GM23338 (cell line): ENCODE data around the gene SPNS3. TPM values are rescaled to one million over a fixed set of nuclear protein-coding genes. Genes with fewer than 3 reads are reported as not detected.

Source experiments
- ATAC-seq: fragments of 200-7000 bp; cut with Tn5 transposase; 3 replicates; pipeline ENCODE4 v1.9.1; 2020
- DNase-seq: peaks from one replicate; pipeline ENCODE4 v3.0.0-alpha.2; 2015; ENCODE audit warnings: low spot score
- H2AFZ ChIP-seq: fragments of 200-600 bp; sonication (generic); 2 replicates; pipeline ENCODE4 v1.8.0; 2016; ENCODE audit warnings: antibody characterized with exemption, mild to moderate bottlenecking, moderate library complexity
- H3F3A ChIP-seq: fragments of 200-600 bp; sonication (generic); replicated peaks from 2 replicates; pipeline ENCODE4 v1.8.0; 2017; ENCODE audit warnings: antibody characterized with exemption, mixed run types, low read depth
- H3K27ac ChIP-seq: fragments of 200-600 bp; sonication (generic); 2 replicates; pipeline ENCODE4 v1.6.1; 2016; ENCODE audit warnings: low read depth
- H3K27me3 ChIP-seq: fragments of 200-600 bp; sonication (generic); 2 replicates; pipeline ENCODE4 v1.8.0; 2016; ENCODE audit warnings: mild to moderate bottlenecking, mixed run types, moderate library complexity; ENCODE audit not compliant: insufficient read depth
- H3K36me3 ChIP-seq: fragments of 200-600 bp; sonication (generic); 2 replicates; pipeline ENCODE4 v1.8.0; 2016; ENCODE audit warnings: mild to moderate bottlenecking; ENCODE audit not compliant: insufficient read depth
- H3K4me1 ChIP-seq: fragments of 200-600 bp; sonication (generic); 2 replicates; pipeline ENCODE4 v1.8.0; 2016; ENCODE audit warnings: mild to moderate bottlenecking, moderate library complexity; ENCODE audit not compliant: insufficient read depth
- H3K4me2 ChIP-seq: fragments of 200-600 bp; sonication (generic); 2 replicates; pipeline ENCODE4 v1.7.1; 2017; ENCODE audit warnings: mixed run types
- H3K4me3 ChIP-seq: fragments of 200-600 bp; sonication (generic); 2 replicates; pipeline ENCODE4 v1.6.1; 2016; ENCODE audit warnings: mixed run types
- H3K79me2 ChIP-seq: fragments of 200-600 bp; sonication (generic); replicated peaks from 2 replicates; pipeline ENCODE4 v1.8.0; 2017; ENCODE audit warnings: mild to moderate bottlenecking; ENCODE audit not compliant: insufficient read depth
- H3K9me2 ChIP-seq: fragments of 200-600 bp; sonication (generic); 2 replicates; pipeline ENCODE4 v1.8.0; 2017; ENCODE audit not compliant: insufficient read depth
- H4K20me1 ChIP-seq: fragments of 200-600 bp; sonication (generic); replicated peaks from 2 replicates; pipeline ENCODE4 v1.8.0; 2017; ENCODE audit warnings: mild to moderate bottlenecking; ENCODE audit not compliant: insufficient read depth
- H3K27ac Mint-ChIP-seq: 2 replicates; pipeline ENCODE4 v1.8.0; 2020; ENCODE audit warnings: inconsistent platforms, mild to moderate bottlenecking, moderate library complexity, mixed read lengths
- H3K27me3 Mint-ChIP-seq: 3 replicates; pipeline ENCODE4 v1.8.0; 2022; ENCODE audit warnings: low read depth, mild to moderate bottlenecking, moderate library complexity, mixed read lengths, inconsistent platforms; ENCODE audit not compliant: insufficient read depth, poor library complexity
- H3K36me3 Mint-ChIP-seq: 3 replicates; pipeline ENCODE4 v1.8.0; 2021; ENCODE audit warnings: low read depth, mild to moderate bottlenecking, inconsistent platforms, moderate library complexity, mixed read lengths
- H3K4me1 Mint-ChIP-seq: 3 replicates; pipeline ENCODE4 v1.8.0; 2020; ENCODE audit warnings: mild to moderate bottlenecking, inconsistent platforms, mixed read lengths
- H3K4me3 Mint-ChIP-seq: 3 replicates; pipeline ENCODE4 v1.8.0; 2021; ENCODE audit warnings: moderate library complexity, mild to moderate bottlenecking, inconsistent platforms, mixed read lengths
- H3K9me3 Mint-ChIP-seq: 3 replicates; pipeline ENCODE4 v1.8.0; 2020; ENCODE audit warnings: moderate library complexity, mild to moderate bottlenecking, inconsistent platforms, mixed read lengths
- CREB1 ChIP-seq: fragments of 250-450 bp; sonication (Bioruptor Pico); IDR thresholded peaks from 2 replicates; pipeline ENCODE4 v1.5.0; 2020; ENCODE audit warnings: low read depth, mild to moderate bottlenecking, moderate library complexity
- CTCF ChIP-seq, 2 experiments: fragments of 200-600 bp in 1 of 2; sonication (generic) in 1 of 2; conservative IDR thresholded peaks; 2 replicates each; pipeline versions ENCODE4 v1.5.1 to v1.6.1; 2016 to 2017; ENCODE audit warnings: antibody characterized with exemption in 2 of 2, low read depth in 2 of 2, mild to moderate bottlenecking in 2 of 2, moderate library complexity in 1 of 2
- ETS1 ChIP-seq: IDR thresholded peaks from 2 replicates; pipeline ENCODE4 v1.6.1; 2016; ENCODE audit warnings: antibody characterized with exemption
- EZH2 ChIP-seq: fragments of 200-600 bp; sonication (generic); IDR thresholded peaks from one replicate; pipeline ENCODE4 v1.8.0; 2017; ENCODE audit warnings: antibody characterized with exemption, mild to moderate bottlenecking, low read depth; ENCODE audit not compliant: unreplicated experiment
- EZH2phosphoT487 ChIP-seq: fragments of 200-600 bp; sonication (generic); IDR thresholded peaks from one replicate; pipeline ENCODE4 v1.8.1; 2018; ENCODE audit warnings: antibody characterized with exemption; ENCODE audit not compliant: unreplicated experiment
- JUNB ChIP-seq: IDR thresholded peaks from one replicate; pipeline ENCODE4 v1.6.1; 2016; ENCODE audit warnings: antibody characterized with exemption; ENCODE audit not compliant: unreplicated experiment
- NANOG ChIP-seq: IDR thresholded peaks from 2 replicates; pipeline ENCODE4 v1.6.1; 2016; ENCODE audit warnings: antibody characterized with exemption, borderline replicate concordance
- POLR2AphosphoS5 ChIP-seq: IDR thresholded peaks from 2 replicates; pipeline ENCODE4 v1.6.1; 2016; ENCODE audit warnings: antibody characterized with exemption, low read depth
- REST ChIP-seq: IDR thresholded peaks from one replicate; pipeline ENCODE4 v1.6.1; 2018; ENCODE audit warnings: antibody characterized with exemption; ENCODE audit not compliant: unreplicated experiment
- STAT1 ChIP-seq: IDR thresholded peaks from one replicate; pipeline ENCODE4 v1.6.1; 2016; ENCODE audit warnings: antibody characterized with exemption; ENCODE audit not compliant: unreplicated experiment
- ZNF114 ChIP-seq: fragments of 250-450 bp; sonication (Bioruptor Pico); IDR thresholded peaks from 2 replicates; pipeline ENCODE4 v1.5.0; 2020; ENCODE audit warnings: mild to moderate bottlenecking, moderate library complexity
- ZNF331 ChIP-seq: fragments of 250-450 bp; sonication (Bioruptor Pico); IDR thresholded peaks from 2 replicates; pipeline ENCODE4 v1.5.0; 2020; ENCODE audit warnings: low read depth, mild to moderate bottlenecking, moderate library complexity
- ZNF462 ChIP-seq: fragments of 250-450 bp; sonication (Bioruptor Pico); IDR thresholded peaks from 2 replicates; pipeline ENCODE4 v1.5.0; 2020; ENCODE audit warnings: mild to moderate bottlenecking, moderate library complexity
- polyA plus RNA-seq: library from polyadenylated mRNA; unstranded; fragments of >200 nt; fragmentation: Nextera tagmentation; extraction: Ambion mirVana; gene quantifications from 2 replicates; pipeline ENCODE4 v1.2.1, GENCODE V29; 2016
- total RNA-seq: library from RNA; depleted of rRNA; stranded (reverse); fragments of >200 nt; shearing (Covaris generic); gene quantifications from 2 replicates; pipeline ENCODE4 v1.2.3, GENCODE V29; 2014

The SPNS3 gene
- total and polyA plus RNA-seq, 2 experiments from 2014 or later, result not detected

- Mint-ChIP-seq H3K36me3 (no peaks in the 10 kb centered on the region), H3K27ac (no peak overlapping the region), H3K4me1 (no peaks in the 10 kb centered on the region; the same call in 2 of the 3 replicates), H3K27me3 (peaks cover 6% of the 10 kb centered on the region), H3K9me3 (no peaks in the 10 kb centered on the region; the same call in 2 of the 3 replicates), H3K4me3 (no peak overlapping the region)
- Histone ChIP-seq H4K20me1 (no peaks in the 10 kb centered on the region; the same call in 1 of the 2 replicates), H3K79me2 (no peaks in the 10 kb centered on the region), H3K27me3 (no peaks in the 10 kb centered on the region), H3K4me2 (no peak overlapping the region), H3K9me2 (no peaks in the 10 kb centered on the region), H3K4me1 (no peaks in the 10 kb centered on the region), H3K36me3 (no peaks in the 10 kb centered on the region), H2AFZ (0 out of 2 replicates have a peak overlapping the region, but pooled peaks have one; percentile 38), H3K4me3 (no peak overlapping the region), H3K27ac (no peak overlapping the region), H3F3A (no peaks in the 10 kb centered on the region)
- ATAC-seq (no peak), DNase-seq (no peak)
- TF ChIP-seq REST (no peak), CTCF (conservative IDR thresholded peaks at IDR 0.05; ENCODE audit: low read depth in 2 of 2) (no peak), EZH2 (no peak), ETS1 (no peak), STAT1 (no peak), JUNB (no peak), ZNF114 (CRISPR knock-in tag) (no peak), ZNF462 (CRISPR knock-in tag) (no peak), CREB1 (CRISPR knock-in tag) (no peak), NANOG (no peak), ZNF331 (CRISPR knock-in tag) (no peak), EZH2phosphoT487 (no peak), POLR2AphosphoS5 (no peak)
Observed at GRCh38 chr17:4487296-4487695, 53.6 kb downstream of the SPNS3 start.
